HL-60 (cell line): Measurements from ENCODE around the gene MTFR1L.
A peak's percentile ranks its signal among the peaks of the same experiment; 100 is the strongest.

Experiments used
- CTCF ChIP-seq: IDR thresholded peaks from one replicate; pipeline ENCODE4 v1.5.1; 2011; ENCODE audit warnings: low read length, control low read depth, inconsistent platforms; ENCODE audit not compliant: insufficient read depth
- POLR2AphosphoS5 ChIP-seq: IDR thresholded peaks from 2 replicates; pipeline ENCODE4 v1.6.1; 2012; ENCODE audit warnings: low read depth

- TF ChIP-seq POLR2AphosphoS5 (0 out of 2 replicates have a peak, but pooled peaks have one; percentile 47), CTCF (no peak)
Measured at GRCh38 chr1:25821112-25821476, 1.3 kb downstream of the MTFR1L start.
